SK-N-SH (cell line): ENCODE measurements around the gene GMFB. TPM values are rescaled to one million over a fixed set of nuclear protein-coding genes. Genes with fewer than 3 reads are reported as not detected.
A peak's percentile ranks its signal among the peaks of the same experiment; 100 is the strongest.

Experiments used
- CTCF ChIA-PET: fragments of 300-600, 350-600 bp; formaldehyde crosslinking; extraction: SDS; loops from one replicate; lab custom pipeline; 2021; lab: Yijun Ruan, JAX
- POLR2A ChIA-PET: fragments of 350-600 bp; sonication (Branson Sonifier 250); formaldehyde crosslinking; extraction: SDS; loops from one replicate; lab custom pipeline; 2020; ENCODE audit warnings: antibody characterized with exemption, inconsistent platforms; lab: Yijun Ruan, JAX
- DNase-seq: peaks from one replicate; pipeline ENCODE4 v3.0.0; 2012
- H2AFZ ChIP-seq: fragments of 200-600 bp; sonication (generic); 2 replicates; pipeline ENCODE4 v1.8.1; 2016; ENCODE audit warnings: antibody characterized with exemption, mild to moderate bottlenecking, low read depth
- H3F3A ChIP-seq: fragments of 200-600 bp; sonication (generic); replicated peaks from 2 replicates; pipeline ENCODE3; 2016; ENCODE audit warnings: antibody characterized with exemption, mild to moderate bottlenecking; ENCODE audit not compliant: insufficient read depth
- H3K27ac ChIP-seq, 2 experiments: fragments of 200-500 bp in 1 of 2; fragments of 200-600 bp in 1 of 2; sonication (Bioruptor generic) in 1 of 2; sonication (generic), shearing (Covaris generic) in 1 of 2; 2 replicates each; pipeline versions ENCODE4 v1.5.1 to v1.6.1; 2014 to 2016; ENCODE audit warnings: low read depth in 2 of 2, inconsistent platforms in 1 of 2, low read length in 1 of 2, mild to moderate bottlenecking in 1 of 2, mixed read lengths in 1 of 2
- H3K27me3 ChIP-seq: fragments of 200-600 bp; sonication (generic), shearing (Covaris generic); 2 replicates; pipeline ENCODE4 v1.6.1; 2016; ENCODE audit warnings: mixed run types; ENCODE audit not compliant: insufficient read depth
- H3K36me3 ChIP-seq, 2 experiments: fragments of 200-500 bp in 1 of 2; fragments of 200-600 bp in 1 of 2; sonication (Bioruptor generic) in 1 of 2; sonication (generic) in 1 of 2; replicated peaks in 1 of 2; 2 replicates each; pipeline versions ENCODE3 to v1.5.1; 2014 to 2016; ENCODE audit warnings: low read length in 1 of 2, mild to moderate bottlenecking in 1 of 2; ENCODE audit not compliant: insufficient read depth in 2 of 2, control insufficient read depth in 1 of 2
- H3K4me1 ChIP-seq, 2 experiments: fragments of 200-500 bp in 1 of 2; fragments of 200-600 bp in 1 of 2; sonication (Bioruptor generic) in 1 of 2; sonication (generic), shearing (Covaris generic) in 1 of 2; 2 replicates each; pipeline versions ENCODE4 v1.5.1 to v1.6.1; 2014 to 2016; ENCODE audit warnings: low read depth in 1 of 2, low read length in 1 of 2, mixed run types in 1 of 2; ENCODE audit not compliant: insufficient read depth in 2 of 2, control insufficient read depth in 1 of 2
- H3K4me2 ChIP-seq: fragments of 200-600 bp; sonication (generic), shearing (Covaris generic); 2 replicates; pipeline ENCODE4 v1.6.1; 2017; ENCODE audit warnings: mixed run types
- H3K4me3 ChIP-seq, 2 experiments: fragments of 200-500 bp in 1 of 2; fragments of 200-600 bp in 1 of 2; sonication (Bioruptor generic) in 1 of 2; sonication (generic), shearing (Covaris generic) in 1 of 2; 2 replicates each; pipeline versions ENCODE4 v1.5.1 to v1.8.1; 2014 to 2016; ENCODE audit warnings: low read depth in 2 of 2, inconsistent platforms in 1 of 2, low read length in 1 of 2, mild to moderate bottlenecking in 1 of 2, mixed read lengths in 1 of 2, moderate library complexity in 1 of 2
- H3K79me2 ChIP-seq: fragments of 200-600 bp; sonication (generic); 2 replicates; pipeline ENCODE4 v1.8.1; 2017; ENCODE audit warnings: mild to moderate bottlenecking; ENCODE audit not compliant: insufficient read depth
- H3K9ac ChIP-seq: fragments of 200-600 bp; sonication (generic); 2 replicates; pipeline ENCODE4 v1.6.1; 2017; ENCODE audit warnings: mixed run types
- H3K9me2 ChIP-seq: fragments of 200-600 bp; sonication (generic); 2 replicates; pipeline ENCODE4 v1.6.1; 2017; ENCODE audit warnings: mixed run types
- H3K9me3 ChIP-seq: fragments of 200-600 bp; sonication (generic); 2 replicates; pipeline ENCODE4 v1.6.1; 2017; ENCODE audit warnings: mixed run types, mild to moderate bottlenecking, moderate library complexity
- H4K20me1 ChIP-seq: fragments of 200-600 bp; sonication (generic); 2 replicates; pipeline ENCODE4 v1.6.1; 2017; ENCODE audit warnings: mild to moderate bottlenecking, mixed run types; ENCODE audit not compliant: insufficient read depth
- CHD2 ChIP-seq: fragments of 150-350 bp; IDR thresholded peaks from 2 replicates; pipeline ENCODE4 v1.6.1; 2018; ENCODE audit warnings: low read length; ENCODE audit not compliant: partially characterized antibody
- ELF1 ChIP-seq: IDR thresholded peaks from 2 replicates; pipeline ENCODE4 v1.4.0; 2012
- EP300 ChIP-seq, 2 experiments: IDR thresholded peaks; 2 replicates each; pipeline versions ENCODE4 v1.4.0 to v1.6.1; 2012; ENCODE audit warnings: borderline replicate concordance in 1 of 2, low read depth in 1 of 2, low read length in 1 of 2
- FOSL2 ChIP-seq: IDR thresholded peaks from 2 replicates; pipeline ENCODE4 v1.4.0; 2012; ENCODE audit warnings: low read depth, mild to moderate bottlenecking, moderate library complexity, borderline replicate concordance
- FOXM1 ChIP-seq: IDR thresholded peaks from 2 replicates; pipeline ENCODE4 v1.4.0; 2012; ENCODE audit warnings: low read depth, mild to moderate bottlenecking
- GABPA ChIP-seq: IDR thresholded peaks from 2 replicates; pipeline ENCODE4 v1.4.0; 2012; ENCODE audit warnings: low read depth, mild to moderate bottlenecking
- JUND ChIP-seq: IDR thresholded peaks from 2 replicates; pipeline ENCODE4 v1.4.0; 2012
- NRF1 ChIP-seq: IDR thresholded peaks from 2 replicates; pipeline ENCODE4 v1.6.1; 2012; ENCODE audit warnings: low read depth, mild to moderate bottlenecking, low read length
- PBX3 ChIP-seq: IDR thresholded peaks from 2 replicates; pipeline ENCODE4; 2012
- POLR2AphosphoS5 ChIP-seq: IDR thresholded peaks from 2 replicates; pipeline ENCODE4 v1.6.1; 2012; ENCODE audit warnings: low read depth, low read length
- RCOR1 ChIP-seq: fragments of 150-350 bp; IDR thresholded peaks from 2 replicates; pipeline ENCODE4 v1.6.1; 2017; ENCODE audit warnings: antibody characterized with exemption, low read length
- RFX5 ChIP-seq: IDR thresholded peaks from 2 replicates; pipeline ENCODE4 v1.6.1; 2012; ENCODE audit warnings: mild to moderate bottlenecking, improper control_type of control experiment, low read length
- RXRA ChIP-seq: IDR thresholded peaks from 2 replicates; pipeline ENCODE4 v1.4.0; 2012; ENCODE audit warnings: low read depth, mild to moderate bottlenecking, borderline replicate concordance
- SIN3A ChIP-seq: IDR thresholded peaks from 2 replicates; pipeline ENCODE4 v1.6.1; 2012; ENCODE audit warnings: low read depth, mild to moderate bottlenecking, low read length, moderate library complexity, borderline replicate concordance
- SMC3 ChIP-seq: IDR thresholded peaks from 2 replicates; pipeline ENCODE4 v1.6.1; 2012; ENCODE audit warnings: low read depth, low read length, improper control_type of control experiment
- TCF12 ChIP-seq: IDR thresholded peaks from 2 replicates; pipeline ENCODE4 v1.4.0; 2012
- USF1 ChIP-seq: IDR thresholded peaks from 2 replicates; pipeline ENCODE4 v1.4.0; 2012; ENCODE audit warnings: low read depth, borderline replicate concordance
- YY1 ChIP-seq: IDR thresholded peaks from 2 replicates; pipeline ENCODE4 v1.4.0; 2012; ENCODE audit warnings: low read depth, mild to moderate bottlenecking
- ZBTB33 ChIP-seq: IDR thresholded peaks from 2 replicates; pipeline ENCODE4 v1.4.0; 2012; ENCODE audit warnings: low read depth, borderline replicate concordance
- WGBS: methylation state at CpG from one replicate; pipeline ENCODE4 v1.1.6; 2017; ENCODE audit warnings: low lambda C conversion rate; 5-methylcytosine and 5-hydroxymethylcytosine counted together
- polyA plus RNA-seq, 3 experiments: library from polyadenylated mRNA; depleted of rRNA; stranded (reverse); fragments of >200 nt; gene quantifications; 2 replicates each; pipeline ENCODE4 v1.2.3, GENCODE V29; 2012
- TF ChIP-seq, protein P1 (sequence below): fragments of 150-350 bp; IDR thresholded peaks from 2 replicates; pipeline ENCODE4 v1.6.1; 2016; ENCODE audit warnings: mild to moderate bottlenecking, low read depth, low read length
- TF ChIP-seq, protein P2 (sequence below): IDR thresholded peaks from 2 replicates; pipeline ENCODE4 v1.6.1; 2012; ENCODE audit warnings: mild to moderate bottlenecking, low read depth, low read length, moderate library complexity
- TF ChIP-seq, protein P3 (sequence below): IDR thresholded peaks from 2 replicates; pipeline ENCODE4 v1.4.0; 2012; ENCODE audit warnings: low read depth
- TF ChIP-seq, protein P4 (sequence below): fragments of 150-350 bp; IDR thresholded peaks from 2 replicates; pipeline ENCODE4 v1.6.1; 2017; ENCODE audit warnings: antibody characterized with exemption, low read length, low read depth, borderline replicate concordance

The GMFB gene
- polyA plus RNA-seq, 1 of the 3 experiments (the other 2 are of a cell fraction) = 9.4 TPM

GRCh38 chr14:54435500-54435981 is 53.2 kb downstream of the GMFB start:
- peaks cover 100% of the 10 kb centered on the region for H3K79me2 ChIP-seq
- H3K9me3 ChIP-seq = no peaks in the 10 kb centered on the region
- TF ChIP-seq, protein P1, sequence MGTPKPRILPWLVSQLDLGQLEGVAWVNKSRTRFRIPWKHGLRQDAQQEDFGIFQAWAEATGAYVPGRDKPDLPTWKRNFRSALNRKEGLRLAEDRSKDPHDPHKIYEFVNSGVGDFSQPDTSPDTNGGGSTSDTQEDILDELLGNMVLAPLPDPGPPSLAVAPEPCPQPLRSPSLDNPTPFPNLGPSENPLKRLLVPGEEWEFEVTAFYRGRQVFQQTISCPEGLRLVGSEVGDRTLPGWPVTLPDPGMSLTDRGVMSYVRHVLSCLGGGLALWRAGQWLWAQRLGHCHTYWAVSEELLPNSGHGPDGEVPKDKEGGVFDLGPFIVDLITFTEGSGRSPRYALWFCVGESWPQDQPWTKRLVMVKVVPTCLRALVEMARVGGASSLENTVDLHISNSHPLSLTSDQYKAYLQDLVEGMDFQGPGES = no peak
- 0 out of 4 replicates have a peak, but pooled peaks of 1 of the 2 experiments have one; percentile 36 for TF ChIP-seq EP300 (IDR thresholded peaks at IDR 0.05; ENCODE audit: borderline replicate concordance in 1 of 2, low read depth in 1 of 2, low read length in 1 of 2)
- TF ChIP-seq CHD2 = no peak
- peak; percentile 58 for TF ChIP-seq PBX3
- no peak for TF ChIP-seq YY1
- TF ChIP-seq, protein P2, sequence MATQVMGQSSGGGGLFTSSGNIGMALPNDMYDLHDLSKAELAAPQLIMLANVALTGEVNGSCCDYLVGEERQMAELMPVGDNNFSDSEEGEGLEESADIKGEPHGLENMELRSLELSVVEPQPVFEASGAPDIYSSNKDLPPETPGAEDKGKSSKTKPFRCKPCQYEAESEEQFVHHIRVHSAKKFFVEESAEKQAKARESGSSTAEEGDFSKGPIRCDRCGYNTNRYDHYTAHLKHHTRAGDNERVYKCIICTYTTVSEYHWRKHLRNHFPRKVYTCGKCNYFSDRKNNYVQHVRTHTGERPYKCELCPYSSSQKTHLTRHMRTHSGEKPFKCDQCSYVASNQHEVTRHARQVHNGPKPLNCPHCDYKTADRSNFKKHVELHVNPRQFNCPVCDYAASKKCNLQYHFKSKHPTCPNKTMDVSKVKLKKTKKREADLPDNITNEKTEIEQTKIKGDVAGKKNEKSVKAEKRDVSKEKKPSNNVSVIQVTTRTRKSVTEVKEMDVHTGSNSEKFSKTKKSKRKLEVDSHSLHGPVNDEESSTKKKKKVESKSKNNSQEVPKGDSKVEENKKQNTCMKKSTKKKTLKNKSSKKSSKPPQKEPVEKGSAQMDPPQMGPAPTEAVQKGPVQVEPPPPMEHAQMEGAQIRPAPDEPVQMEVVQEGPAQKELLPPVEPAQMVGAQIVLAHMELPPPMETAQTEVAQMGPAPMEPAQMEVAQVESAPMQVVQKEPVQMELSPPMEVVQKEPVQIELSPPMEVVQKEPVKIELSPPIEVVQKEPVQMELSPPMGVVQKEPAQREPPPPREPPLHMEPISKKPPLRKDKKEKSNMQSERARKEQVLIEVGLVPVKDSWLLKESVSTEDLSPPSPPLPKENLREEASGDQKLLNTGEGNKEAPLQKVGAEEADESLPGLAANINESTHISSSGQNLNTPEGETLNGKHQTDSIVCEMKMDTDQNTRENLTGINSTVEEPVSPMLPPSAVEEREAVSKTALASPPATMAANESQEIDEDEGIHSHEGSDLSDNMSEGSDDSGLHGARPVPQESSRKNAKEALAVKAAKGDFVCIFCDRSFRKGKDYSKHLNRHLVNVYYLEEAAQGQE = no peak
- TF ChIP-seq TCF12 = peak; percentile 41; the same call in 1 of the 2 replicates
- TF ChIP-seq SIN3A = no peak
- peak; percentile 79 for TF ChIP-seq FOSL2
- TF ChIP-seq JUND = peak; percentile 78
- TF ChIP-seq, protein P3, sequence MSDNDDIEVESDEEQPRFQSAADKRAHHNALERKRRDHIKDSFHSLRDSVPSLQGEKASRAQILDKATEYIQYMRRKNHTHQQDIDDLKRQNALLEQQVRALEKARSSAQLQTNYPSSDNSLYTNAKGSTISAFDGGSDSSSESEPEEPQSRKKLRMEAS = no peak
- TF ChIP-seq NRF1 = no peak
- TF ChIP-seq RCOR1 = no peak
- TF ChIP-seq, protein P4, sequence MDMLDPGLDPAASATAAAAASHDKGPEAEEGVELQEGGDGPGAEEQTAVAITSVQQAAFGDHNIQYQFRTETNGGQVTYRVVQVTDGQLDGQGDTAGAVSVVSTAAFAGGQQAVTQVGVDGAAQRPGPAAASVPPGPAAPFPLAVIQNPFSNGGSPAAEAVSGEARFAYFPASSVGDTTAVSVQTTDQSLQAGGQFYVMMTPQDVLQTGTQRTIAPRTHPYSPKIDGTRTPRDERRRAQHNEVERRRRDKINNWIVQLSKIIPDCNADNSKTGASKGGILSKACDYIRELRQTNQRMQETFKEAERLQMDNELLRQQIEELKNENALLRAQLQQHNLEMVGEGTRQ = no peak
- no peak for TF ChIP-seq RFX5
- no peak for TF ChIP-seq POLR2AphosphoS5
- TF ChIP-seq USF1 = no peak
- TF ChIP-seq GABPA = no peak
- TF ChIP-seq ZBTB33 = no peak
- no peak for TF ChIP-seq FOXM1
- no peak for TF ChIP-seq ELF1
- TF ChIP-seq SMC3 = no peak
- no peak; the same call in 1 of the 2 replicates for TF ChIP-seq RXRA
- no peak overlapping the region for H2AFZ ChIP-seq
- no peak overlapping the region for H3K9ac ChIP-seq
- H3K27ac ChIP-seq = peak overlapping the region in 1 of 2 experiments; percentile 72; a peak in 3 of 4 replicates
- H3F3A ChIP-seq = peaks cover 18% of the 10 kb centered on the region
- POLR2A ChIA-PET = interaction anchor here (0.7 kb wide), 1 partner anchor 25 kb away, joined by 3 read pairs; no protein-coding TSS in a partner anchor
- H4K20me1 ChIP-seq = peaks cover 42% of the 10 kb centered on the region
- 57% methylated on average over 4 of the region's 4 CpGs for WGBS
- CTCF ChIA-PET = interaction anchor here (0.7 to 1.6 kb wide), 4 partner anchors 9 to 88 kb away, joined by 3 to 4 read pairs (median 4); no protein-coding TSS in a partner anchor
- H3K9me2 ChIP-seq = no peaks in the 10 kb centered on the region
- peak overlapping the region; percentile 43; the same call in 1 of the 2 replicates for H3K4me2 ChIP-seq
- no peak for DNase-seq
- H3K4me3 ChIP-seq = no peak overlapping the region
- H3K4me1 ChIP-seq = peaks cover 18 to 21% of the 10 kb centered on the region in 2 experiments; a peak in 3 of 4 replicates
- H3K27me3 ChIP-seq = no peaks in the 10 kb centered on the region
- H3K36me3 ChIP-seq = peaks cover 24 to 45% of the 10 kb centered on the region in 2 experiments
